ENCODE data around the gene CERS6. TPM values are rescaled to one million over a fixed set of nuclear protein-coding genes. Genes with fewer than 3 reads are reported as not detected.
"Not testable (repeated sequence)": the region's sequence is repeated elsewhere in the genome, so short reads cannot be mapped to it uniquely, and the experiment has no call there.

CERS6 gene
- total and polyA plus RNA-seq, 8 donors = 3.2 to 18.0 (median 7.6) TPM

DNA sequence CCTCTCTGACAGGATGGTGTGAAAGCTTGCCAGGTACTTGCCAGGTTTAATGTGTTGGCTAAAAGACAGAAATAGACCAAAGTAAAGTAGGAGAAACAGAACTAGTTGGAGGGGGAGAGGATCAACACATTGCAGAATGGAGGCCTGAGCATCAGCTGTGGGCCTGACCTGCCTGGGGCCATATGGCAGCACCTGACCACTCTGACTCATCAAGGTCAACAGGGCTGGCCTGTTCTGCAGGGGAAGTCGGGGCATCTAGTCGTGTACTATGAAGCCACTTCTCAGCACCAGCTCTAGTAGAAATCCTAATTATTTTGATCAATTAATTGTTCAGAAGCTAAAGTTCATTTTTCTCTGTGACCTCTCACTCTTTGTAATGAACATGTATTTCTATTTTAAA lies 310.5 kb downstream of the CERS6 start:
- 56 to 61% methylated on average over 2 of the region's 2 CpGs for WGBS, 2 donors
- no peak for DNase-seq
- FAIRE-seq = no peak
- H3K36me3 ChIP-seq = no peaks in the 10 kb centered on the region
- H3K9me3 ChIP-seq = no peaks in the 10 kb centered on the region
- H3K4me3 ChIP-seq = no peak overlapping the region
- no peak overlapping the region for H3K27ac ChIP-seq
- no peaks in the 10 kb centered on the region for H3K27me3 ChIP-seq
- no peak for TF ChIP-seq CTCF (IDR thresholded peaks at IDR 0.05)
- intact Hi-C loops (cut with DNase I) = no loop called here
- H3K4me1 ChIP-seq = no peaks in the 10 kb centered on the region
- peak in 2 of 4 donors; percentile 38 to 48 for ATAC-seq

DNA sequence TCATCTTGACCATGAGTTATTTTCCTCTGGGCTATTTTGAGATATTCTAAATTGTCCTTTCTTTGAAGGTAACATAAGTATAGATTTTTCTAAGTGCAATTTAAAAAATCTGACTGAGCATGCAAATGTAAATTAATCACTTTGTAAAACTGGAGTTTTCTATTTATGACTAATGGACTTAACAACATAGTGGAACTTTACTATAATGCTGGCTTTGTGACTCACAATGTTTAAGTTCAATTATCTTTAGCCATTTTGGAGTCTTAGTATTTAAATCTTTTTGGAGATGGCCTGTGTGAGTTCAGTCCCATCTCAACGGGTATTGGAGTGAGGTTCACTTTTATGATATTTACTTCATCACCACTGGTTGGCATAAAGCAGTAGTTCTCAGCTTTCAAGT lies 311.2 kb downstream of the CERS6 start:
- no peaks in the 10 kb centered on the region for H3K36me3 ChIP-seq
- ATAC-seq (no peak), FAIRE-seq (no peak), DNase-seq (no peak)
- no peak overlapping the region for H3K4me3 ChIP-seq
- TF ChIP-seq CTCF (IDR thresholded peaks at IDR 0.05) = no peak
- no peaks in the 10 kb centered on the region for H3K9me3 ChIP-seq
- H3K4me1 ChIP-seq = no peaks in the 10 kb centered on the region
- no peak overlapping the region for H3K27ac ChIP-seq
- intact Hi-C loops (cut with DNase I) = no loop called here
- 34 to 53% methylated on average over 1 of the region's 1 CpG for WGBS, 2 donors
- no peaks in the 10 kb centered on the region for H3K27me3 ChIP-seq

DNA sequence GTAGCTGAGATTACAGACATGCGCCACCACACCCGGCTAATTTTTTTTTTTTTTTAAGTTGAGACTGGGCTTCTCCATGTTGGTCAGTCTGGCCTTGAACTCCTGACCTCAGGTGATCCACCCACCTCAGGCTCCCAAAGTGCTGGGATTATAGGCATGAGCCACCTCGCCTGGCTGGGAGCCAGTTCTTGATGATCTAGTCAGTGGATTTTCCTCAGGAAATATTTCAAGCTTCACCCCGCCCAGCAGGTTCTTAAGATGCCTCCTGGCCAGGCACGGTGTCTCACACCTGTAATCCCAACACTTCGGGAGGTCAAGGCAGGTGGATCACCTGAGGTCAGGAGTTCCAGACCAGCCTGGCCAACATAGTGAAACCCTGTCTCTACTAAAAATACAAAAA lies 312.3 kb downstream of the CERS6 start:
- H3K4me1 ChIP-seq; H3K27ac ChIP-seq; H3K27me3 ChIP-seq; H3K4me3 ChIP-seq; FAIRE-seq; H3K9me3 ChIP-seq; H3K36me3 ChIP-seq; ATAC-seq; intact Hi-C loops (cut with DNase I): not testable (repeated sequence)
- WGBS, 2 donors = 96 to 98% methylated on average over 6 of the region's 6 CpGs
- peak in 1 of 6 donors; percentile 26 for DNase-seq

- WGBS, 2 donors = 79 to 87% methylated on average over 2 of the region's 2 CpGs
- FAIRE-seq (no peak), ATAC-seq (no peak), DNase-seq (no peak)
- Histone ChIP-seq H3K36me3 (no peaks in the 10 kb centered on the region), H3K27me3 (no peaks in the 10 kb centered on the region), H3K9me3 (no peaks in the 10 kb centered on the region), H3K4me3 (no peak overlapping the region), H3K27ac (no peak overlapping the region), H3K4me1 (peaks cover 0 to 5% (median 0%) of the 10 kb centered on the region in 3 donors)
- TF ChIP-seq CTCF (IDR thresholded peaks at IDR 0.05) = no peak
- intact Hi-C loops (cut with DNase I) = loop anchor here in 2 of 3 donors (10.0 kb wide), 3 partner anchors 84 to 154 kb away; no protein-coding TSS in a partner anchor
Measured at GRCh38 chr2:168770796-168771195, 314.7 kb downstream of the CERS6 start.

GRCh38 chr2:168772704-168773103 lies 316.6 kb downstream of the CERS6 start:
- no peak for TF ChIP-seq CTCF (IDR thresholded peaks at IDR 0.05)
- intact Hi-C loops (cut with DNase I) = loop anchor here in 2 of 3 donors (10.0 kb wide), 3 partner anchors 82 to 152 kb away; no protein-coding TSS in a partner anchor
- no peak for DNase-seq
- WGBS, 2 donors = 97% methylated on average over 1 of the region's 1 CpG
- no peaks in the 10 kb centered on the region for H3K9me3 ChIP-seq
- H3K36me3 ChIP-seq = no peaks in the 10 kb centered on the region
- H3K4me1 ChIP-seq = peaks cover 0 to 5% (median 0%) of the 10 kb centered on the region in 3 donors
- no peak overlapping the region for H3K4me3 ChIP-seq
- no peak for ATAC-seq
- FAIRE-seq = no peak
- H3K27me3 ChIP-seq = no peaks in the 10 kb centered on the region
- H3K27ac ChIP-seq = no peak overlapping the region
